Activated CD4-positive, alpha-beta memory T cell treated with anti-CD3 and anti-CD28 coated beads, Interleukin-2, amount 10 ng/mL, durations not matched to agents 7 days and 5 days (primary cell): Measurements from ENCODE around the gene SLC6A18. TPM values are rescaled to one million over a fixed set of nuclear protein-coding genes. Genes with fewer than 3 reads are reported as not detected.
"Not testable (repeated sequence)": the region's sequence is repeated elsewhere in the genome, so short reads cannot be mapped to it uniquely, and the experiment has no call there.

Experiments used
- CTCF ChIA-PET: fragments of 350-600 bp; sonication (Branson Sonifier 250); formaldehyde crosslinking; loops from one replicate; lab custom pipeline; 2021; ENCODE audit warnings: antibody characterized with exemption, inconsistent platforms; lab: Charles Lee
- POLR2A ChIA-PET: fragments of 350-600 bp; sonication (Branson Sonifier 250); formaldehyde crosslinking; loops from one replicate; lab custom pipeline; 2021; ENCODE audit warnings: antibody characterized with exemption; lab: Charles Lee
- DNase-seq: peaks from one replicate; pipeline ENCODE4 v3.0.0-alpha.2; 2020
- H3K27ac Mint-ChIP-seq: one replicate; pipeline ENCODE4 v1.8.0; 2021; ENCODE audit warnings: mild to moderate bottlenecking, mixed read lengths
- H3K27me3 Mint-ChIP-seq: one replicate; pipeline ENCODE4 v1.8.0; 2021; ENCODE audit warnings: mixed read lengths
- H3K36me3 Mint-ChIP-seq: one replicate; pipeline ENCODE4 v1.8.0; 2021; ENCODE audit warnings: low read depth, mixed read lengths
- H3K4me1 Mint-ChIP-seq: one replicate; pipeline ENCODE4 v1.8.0; 2021; ENCODE audit warnings: mixed read lengths
- H3K4me3 Mint-ChIP-seq: one replicate; pipeline ENCODE4 v1.8.0; 2021; ENCODE audit warnings: mild to moderate bottlenecking, mixed read lengths
- H3K9me3 Mint-ChIP-seq: one replicate; pipeline ENCODE4 v1.8.0; 2021; ENCODE audit warnings: mixed read lengths
- total RNA-seq, 2 experiments: library from RNA; stranded (reverse); gene quantifications; one replicate each; pipeline ENCODE4 v1.2.3, GENCODE V29; 2021

The SLC6A18 gene
- total RNA-seq, 2 experiments from 2014 or later: not detected

- DNase-seq: no peak
- Mint-ChIP-seq H3K27me3 (no peaks in the 10 kb centered on the region), H3K4me1 (no peaks in the 10 kb centered on the region), H3K4me3 (no peak overlapping the region), H3K9me3 (peaks cover 3% of the 10 kb centered on the region), H3K27ac (no peak overlapping the region), H3K36me3 (no peaks in the 10 kb centered on the region)
- ChIA-PET POLR2A (no interaction called here), CTCF (no interaction called here)
Measured at GRCh38 chr5:1279443-1280151, 54.4 kb downstream of the SLC6A18 start.

- no peaks in the 10 kb centered on the region for H3K36me3 Mint-ChIP-seq
- no peak overlapping the region for H3K27ac Mint-ChIP-seq
- H3K9me3 Mint-ChIP-seq: peaks cover 3% of the 10 kb centered on the region
- H3K4me3 Mint-ChIP-seq: no peak overlapping the region
- POLR2A ChIA-PET: no interaction called here
- H3K4me1 Mint-ChIP-seq: no peaks in the 10 kb centered on the region
- CTCF ChIA-PET: no interaction called here
- DNase-seq: no peak
- no peaks in the 10 kb centered on the region for H3K27me3 Mint-ChIP-seq
Measured at GRCh38 chr5:1280177-1281037, 55.2 kb downstream of the SLC6A18 start.

GRCh38 chr5:1281038-1281882 lies 56.1 kb downstream of the SLC6A18 start:
- H3K36me3 Mint-ChIP-seq: no peaks in the 10 kb centered on the region
- ChIA-PET CTCF (no interaction called here), POLR2A (no interaction called here)
- H3K9me3 Mint-ChIP-seq: peaks cover 3% of the 10 kb centered on the region
- H3K27ac Mint-ChIP-seq: no peak overlapping the region
- no peak for DNase-seq
- H3K4me3 Mint-ChIP-seq: no peak overlapping the region
- no peaks in the 10 kb centered on the region for H3K4me1 Mint-ChIP-seq
- no peaks in the 10 kb centered on the region for H3K27me3 Mint-ChIP-seq

- H3K4me3 Mint-ChIP-seq: no peak overlapping the region
- no peaks in the 10 kb centered on the region for H3K4me1 Mint-ChIP-seq
- DNase-seq: no peak
- peaks cover 3% of the 10 kb centered on the region for H3K9me3 Mint-ChIP-seq
- no peaks in the 10 kb centered on the region for H3K27me3 Mint-ChIP-seq
- CTCF ChIA-PET: no interaction called here
- no peak overlapping the region for H3K27ac Mint-ChIP-seq
- POLR2A ChIA-PET: no interaction called here
- H3K36me3 Mint-ChIP-seq: peaks cover under 1% of the 10 kb centered on the region
Measured at GRCh38 chr5:1282131-1282992, 57.2 kb downstream of the SLC6A18 start.

- H3K27me3 Mint-ChIP-seq, H3K9me3 Mint-ChIP-seq, CTCF ChIA-PET, H3K4me3 Mint-ChIP-seq, H3K4me1 Mint-ChIP-seq, POLR2A ChIA-PET, H3K27ac Mint-ChIP-seq, DNase-seq, H3K36me3 Mint-ChIP-seq: not testable (repeated sequence)
Measured at GRCh38 chr5:1282993-1283728, 58.0 kb downstream of the SLC6A18 start.

- H3K27ac Mint-ChIP-seq, DNase-seq, H3K9me3 Mint-ChIP-seq, H3K27me3 Mint-ChIP-seq, H3K4me3 Mint-ChIP-seq, POLR2A ChIA-PET, CTCF ChIA-PET, H3K4me1 Mint-ChIP-seq, H3K36me3 Mint-ChIP-seq: not testable (repeated sequence)
Measured at GRCh38 chr5:1283729-1284041, 58.5 kb downstream of the SLC6A18 start.

GRCh38 chr5:1284336-1284970 lies 59.3 kb downstream of the SLC6A18 start:
- CTCF ChIA-PET, H3K4me3 Mint-ChIP-seq, POLR2A ChIA-PET: not testable (repeated sequence)

GRCh38 chr5:1285141-1285540 lies 60.0 kb downstream of the SLC6A18 start:
- no peak overlapping the region for H3K27ac Mint-ChIP-seq
- peaks cover 8% of the 10 kb centered on the region for H3K36me3 Mint-ChIP-seq
- H3K27me3 Mint-ChIP-seq: no peaks in the 10 kb centered on the region
- peaks cover 1% of the 10 kb centered on the region for H3K4me1 Mint-ChIP-seq
- peaks cover 4% of the 10 kb centered on the region for H3K9me3 Mint-ChIP-seq
- ChIA-PET CTCF (no interaction called here), POLR2A (no interaction called here)
- no peak overlapping the region for H3K4me3 Mint-ChIP-seq
- DNase-seq: no peak

More at GRCh38 chr5:1284336-1284970, 59.3 kb downstream of the SLC6A18 start:
- H3K27ac Mint-ChIP-seq, H3K4me1 Mint-ChIP-seq, DNase-seq, H3K9me3 Mint-ChIP-seq, H3K36me3 Mint-ChIP-seq, H3K27me3 Mint-ChIP-seq: not testable (repeated sequence)

- Mint-ChIP-seq H3K36me3 (peaks cover 8% of the 10 kb centered on the region), H3K4me3 (no peak overlapping the region), H3K27me3 (no peaks in the 10 kb centered on the region), H3K4me1 (peaks cover 1% of the 10 kb centered on the region), H3K9me3 (peaks cover 4% of the 10 kb centered on the region), H3K27ac (no peak overlapping the region)
- POLR2A ChIA-PET: no interaction called here
- CTCF ChIA-PET: no interaction called here
- DNase-seq: no peak
Measured at GRCh38 chr5:1285883-1286291, 60.7 kb downstream of the SLC6A18 start.

GRCh38 chr5:1288439-1289335 lies 63.5 kb downstream of the SLC6A18 start:
- POLR2A ChIA-PET: no interaction called here
- H3K36me3 Mint-ChIP-seq: peaks cover 8% of the 10 kb centered on the region
- CTCF ChIA-PET: no interaction called here
- H3K27ac Mint-ChIP-seq: no peak overlapping the region
- H3K4me1 Mint-ChIP-seq: peaks cover 4% of the 10 kb centered on the region
- H3K9me3 Mint-ChIP-seq: peaks cover 4% of the 10 kb centered on the region
- no peak overlapping the region for H3K4me3 Mint-ChIP-seq
- DNase-seq: no peak
- H3K27me3 Mint-ChIP-seq: no peaks in the 10 kb centered on the region

- H3K4me1 Mint-ChIP-seq, POLR2A ChIA-PET, H3K4me3 Mint-ChIP-seq, CTCF ChIA-PET, DNase-seq, H3K9me3 Mint-ChIP-seq, H3K36me3 Mint-ChIP-seq, H3K27me3 Mint-ChIP-seq, H3K27ac Mint-ChIP-seq: not testable (repeated sequence)
Measured at GRCh38 chr5:1289559-1289958, 64.4 kb downstream of the SLC6A18 start.
